GM12864 (cell line): Measurements from ENCODE around the gene EXOSC5.
A peak's percentile ranks its signal among the peaks of the same experiment; 100 is the strongest.
"Not testable (repeated sequence)": the region's sequence is repeated elsewhere in the genome, so short reads cannot be mapped to it uniquely, and the experiment has no call there.

Experiments
- DNase-seq: peaks from one replicate; pipeline ENCODE4 v3.0.0-alpha.2; 2011; ENCODE audit warnings: low read depth
- H3K4me3 ChIP-seq: 2 replicates; pipeline ENCODE4 v1.5.1; 2011; ENCODE audit warnings: mild to moderate bottlenecking, low read depth, low read length, control low read depth
- TF ChIP-seq, protein P1 (sequence below): IDR thresholded peaks from 2 replicates; pipeline ENCODE4 v1.5.1; 2011; ENCODE audit warnings: low read depth, mild to moderate bottlenecking, moderate library complexity, low read length, control low read depth, inconsistent platforms; ENCODE audit errors: missing control alignments

EXOSC5 gene

DNA sequence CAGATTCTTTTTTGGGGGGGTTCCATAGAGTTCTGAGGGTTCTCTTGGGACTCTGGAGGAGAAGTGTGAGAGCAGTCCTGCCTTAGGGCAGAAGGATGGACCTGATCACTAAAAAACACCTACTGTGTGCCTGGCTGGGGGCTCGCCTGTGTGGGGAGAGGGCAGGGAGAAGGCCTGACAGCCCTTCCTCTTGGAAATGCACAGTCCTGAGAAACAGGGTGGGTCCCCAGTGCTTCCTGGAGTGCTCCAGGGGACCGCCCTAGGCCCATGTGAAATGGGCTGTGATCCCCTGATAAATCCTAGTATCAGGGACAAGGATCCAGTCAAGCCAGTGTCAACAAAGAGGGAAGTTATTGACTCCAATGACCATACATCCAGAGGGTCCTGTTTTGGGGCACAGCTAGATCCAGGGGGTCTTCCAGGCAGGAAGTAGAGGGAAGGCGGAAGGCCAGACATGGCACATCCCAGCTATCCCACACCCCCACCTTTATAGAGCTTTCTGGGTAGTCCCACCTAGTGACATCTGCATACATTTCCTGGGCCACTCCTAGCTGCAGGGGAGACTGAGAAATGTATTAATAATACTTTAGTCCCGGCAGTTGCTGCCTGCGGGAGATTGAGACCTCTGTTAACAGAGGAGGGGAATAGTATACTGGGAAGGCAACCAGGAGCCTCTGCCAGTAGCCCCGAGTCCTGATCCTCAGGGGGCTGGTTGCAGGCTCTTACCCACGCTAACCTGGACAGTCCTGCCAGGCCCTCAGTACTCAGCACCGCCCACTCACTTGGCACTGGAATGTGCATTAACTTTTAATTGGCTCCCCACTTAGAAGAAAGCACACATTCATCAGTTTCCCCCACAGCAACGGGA is 14.2 kb upstream of the EXOSC5 start:
- H3K4me3 ChIP-seq = no peak overlapping the region
- TF ChIP-seq, protein P1, sequence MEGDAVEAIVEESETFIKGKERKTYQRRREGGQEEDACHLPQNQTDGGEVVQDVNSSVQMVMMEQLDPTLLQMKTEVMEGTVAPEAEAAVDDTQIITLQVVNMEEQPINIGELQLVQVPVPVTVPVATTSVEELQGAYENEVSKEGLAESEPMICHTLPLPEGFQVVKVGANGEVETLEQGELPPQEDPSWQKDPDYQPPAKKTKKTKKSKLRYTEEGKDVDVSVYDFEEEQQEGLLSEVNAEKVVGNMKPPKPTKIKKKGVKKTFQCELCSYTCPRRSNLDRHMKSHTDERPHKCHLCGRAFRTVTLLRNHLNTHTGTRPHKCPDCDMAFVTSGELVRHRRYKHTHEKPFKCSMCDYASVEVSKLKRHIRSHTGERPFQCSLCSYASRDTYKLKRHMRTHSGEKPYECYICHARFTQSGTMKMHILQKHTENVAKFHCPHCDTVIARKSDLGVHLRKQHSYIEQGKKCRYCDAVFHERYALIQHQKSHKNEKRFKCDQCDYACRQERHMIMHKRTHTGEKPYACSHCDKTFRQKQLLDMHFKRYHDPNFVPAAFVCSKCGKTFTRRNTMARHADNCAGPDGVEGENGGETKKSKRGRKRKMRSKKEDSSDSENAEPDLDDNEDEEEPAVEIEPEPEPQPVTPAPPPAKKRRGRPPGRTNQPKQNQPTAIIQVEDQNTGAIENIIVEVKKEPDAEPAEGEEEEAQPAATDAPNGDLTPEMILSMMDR = no peak
- no peak for DNase-seq

GRCh38 chr19:41410336-41411054 is 13.3 kb upstream of the EXOSC5 start:
- TF ChIP-seq, protein P1 = no peak
- no peak overlapping the region for H3K4me3 ChIP-seq

DNA sequence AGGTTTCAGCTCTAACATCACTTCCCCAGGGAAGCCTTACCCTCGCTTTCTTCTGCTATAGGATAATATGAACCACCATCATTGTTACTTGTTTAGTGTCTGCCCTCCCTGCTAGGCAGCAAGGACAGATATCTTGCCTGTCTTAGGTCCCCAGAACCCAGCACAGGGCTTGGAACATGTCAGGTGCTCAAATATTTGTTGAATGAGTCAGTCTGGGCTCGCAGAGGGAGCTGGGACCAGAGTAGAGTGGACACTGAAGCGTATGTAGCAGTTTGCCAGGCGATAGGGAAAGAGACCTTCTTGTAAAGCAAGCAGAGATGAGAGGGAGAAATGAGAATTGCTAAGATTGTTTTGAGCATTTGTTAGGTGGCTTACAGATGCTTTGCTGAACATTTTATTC is 12.1 kb upstream of the EXOSC5 start:
- H3K4me3 ChIP-seq = no peak overlapping the region
- no peak for DNase-seq
- TF ChIP-seq, protein P1 = no peak

More at GRCh38 chr19:41410336-41411054, 13.3 kb upstream of the EXOSC5 start:
- DNase-seq = no peak

DNA sequence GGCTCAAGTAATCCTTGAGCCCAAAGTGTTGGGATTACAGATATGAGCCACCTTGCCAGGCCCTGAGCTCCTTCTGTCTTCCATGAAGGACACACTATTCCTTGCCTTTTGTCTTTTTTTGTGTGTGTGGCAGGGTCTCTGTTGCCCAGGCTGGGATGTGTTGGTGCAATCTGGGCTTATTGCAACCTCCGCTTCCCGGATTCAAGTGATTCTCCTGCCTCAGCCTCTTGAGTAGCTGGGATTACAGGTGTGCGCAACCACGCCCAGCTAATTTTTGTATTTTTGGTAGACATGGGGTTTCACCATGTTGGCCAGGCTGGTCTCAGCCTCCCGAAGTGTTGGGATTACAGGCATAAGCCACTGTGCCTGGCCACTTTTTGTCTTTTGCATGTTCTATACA is 11.7 kb upstream of the EXOSC5 start:
- H3K4me3 ChIP-seq, DNase-seq: not testable (repeated sequence)

DNA sequence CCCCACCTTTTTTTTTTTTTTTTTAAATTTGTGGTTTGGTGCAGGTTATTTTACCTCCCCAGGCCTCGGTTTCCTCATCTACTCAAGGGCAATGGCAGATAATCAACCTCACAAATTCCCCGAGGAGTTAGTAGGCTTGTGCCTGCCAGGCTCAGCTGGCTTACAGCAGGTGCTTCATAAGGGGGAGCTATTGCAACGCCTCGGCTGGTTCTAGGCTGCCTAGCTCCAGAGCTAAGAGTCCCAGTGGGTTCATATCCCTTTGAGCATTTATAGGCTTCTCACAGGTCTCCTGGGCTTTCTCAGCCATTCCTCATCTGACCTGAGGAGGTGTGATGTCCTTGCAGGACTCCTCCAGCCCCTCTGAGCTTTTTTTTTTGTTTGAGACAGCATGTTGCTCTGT is 11.1 kb upstream of the EXOSC5 start:
- DNase-seq = no peak
- TF ChIP-seq, protein P1 = peak; percentile 18
- no peak overlapping the region for H3K4me3 ChIP-seq

DNA sequence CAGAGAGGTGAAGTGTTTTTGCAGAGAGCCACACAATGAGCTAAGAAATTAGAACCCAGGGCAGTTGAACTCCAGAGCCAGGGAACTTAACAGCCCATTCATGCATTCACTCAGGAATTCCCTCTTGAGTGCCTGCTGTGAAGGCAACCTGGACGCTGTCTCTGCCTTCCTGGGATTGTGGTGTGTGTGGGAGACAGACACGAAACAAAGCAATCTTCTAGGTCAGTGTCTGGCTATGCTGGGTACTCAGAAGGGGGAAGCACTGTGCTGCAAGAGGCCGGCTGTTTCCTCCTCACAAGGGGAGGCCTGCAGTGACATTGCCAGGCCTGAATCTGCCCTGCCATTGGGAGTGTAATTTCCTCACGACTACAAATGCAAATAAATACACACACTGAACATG is 10.1 kb upstream of the EXOSC5 start:
- no peak for DNase-seq
- TF ChIP-seq, protein P1 = no peak
- no peak overlapping the region for H3K4me3 ChIP-seq

DNA sequence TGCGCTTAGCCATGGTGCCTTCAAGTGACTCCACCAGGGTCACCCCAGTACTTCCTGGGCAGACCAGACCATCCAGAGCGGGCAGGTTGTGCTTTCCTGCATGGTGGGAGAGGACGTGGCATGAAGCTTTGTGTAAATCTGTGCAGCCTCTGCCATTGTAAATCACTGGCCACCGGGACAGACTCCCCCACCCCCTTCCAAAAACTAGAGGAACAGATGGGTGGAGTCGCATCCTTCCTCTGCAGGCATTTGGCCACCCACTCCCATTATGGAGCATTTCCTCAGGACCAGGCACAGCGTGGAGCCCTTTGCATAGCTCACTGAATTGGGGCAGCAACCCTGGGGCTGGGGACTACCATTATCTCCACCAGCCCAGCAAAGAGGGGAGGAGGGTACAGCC is 8.6 kb upstream of the EXOSC5 start:
- no peak overlapping the region for H3K4me3 ChIP-seq
- TF ChIP-seq, protein P1 = no peak

More for the DNA sequence above, 8.6 kb upstream of the EXOSC5 start:
- DNase-seq = no peak
